Fibroblast of skin of right biceps (primary cell): ENCODE data around the gene TPSD1.
"Not testable (repeated sequence)": the region's sequence is repeated elsewhere in the genome, so short reads cannot be mapped to it uniquely, and the experiment has no call there.

Experiments
- DNase-seq: peaks from one replicate; pipeline ENCODE4 v3.0.0-alpha.2; 2013

Gene TPSD1

GRCh38 chr16:1264345-1265089, 8.6 kb downstream of the TPSD1 start:
- DNase-seq, result no peak

- no peak for DNase-seq
Observed at GRCh38 chr16:1265090-1265630, 9.3 kb downstream of the TPSD1 start.

- no peak for DNase-seq
Observed at GRCh38 chr16:1265826-1266225, 10.0 kb downstream of the TPSD1 start.

GRCh38 chr16:1269418-1269817, 13.5 kb downstream of the TPSD1 start:
- DNase-seq, result not testable (repeated sequence)

GRCh38 chr16:1271380-1271723, 15.5 kb downstream of the TPSD1 start:
- no peak for DNase-seq

- DNase-seq, result not testable (repeated sequence)
Observed at GRCh38 chr16:1271724-1272413, 16.0 kb downstream of the TPSD1 start.

- no peak for DNase-seq
Observed at GRCh38 chr16:1272453-1273198, 16.8 kb downstream of the TPSD1 start.

GRCh38 chr16:1273816-1274215, 17.9 kb downstream of the TPSD1 start:
- no peak for DNase-seq

- DNase-seq, result no peak
Observed at GRCh38 chr16:1274767-1275166, 18.9 kb downstream of the TPSD1 start.

GRCh38 chr16:1275791-1276579, 20.1 kb downstream of the TPSD1 start:
- DNase-seq, result no peak

GRCh38 chr16:1276580-1276878, 20.7 kb downstream of the TPSD1 start:
- DNase-seq, result no peak

- no peak for DNase-seq
Observed at GRCh38 chr16:1277151-1277598, 21.3 kb downstream of the TPSD1 start.

GRCh38 chr16:1277617-1278282, 21.9 kb downstream of the TPSD1 start:
- no peak for DNase-seq

- DNase-seq, result no peak
Observed at GRCh38 chr16:1278477-1278876, 22.6 kb downstream of the TPSD1 start.

GRCh38 chr16:1279081-1279944, 23.4 kb downstream of the TPSD1 start:
- DNase-seq, result no peak

GRCh38 chr16:1279945-1280589, 24.2 kb downstream of the TPSD1 start:
- DNase-seq, result no peak

GRCh38 chr16:1280783-1281182, 24.9 kb downstream of the TPSD1 start:
- no peak for DNase-seq

- DNase-seq, result no peak
Observed at GRCh38 chr16:1281517-1281916, 25.6 kb downstream of the TPSD1 start.

GRCh38 chr16:1282324-1282973, 26.6 kb downstream of the TPSD1 start:
- DNase-seq, result no peak

GRCh38 chr16:1283296-1283695, 27.4 kb downstream of the TPSD1 start:
- no peak for DNase-seq
